Transverse colon (tissue), 4 donors: ENCODE data around the gene CPLX1. TPM values are rescaled to one million over a fixed set of nuclear protein-coding genes. Genes with fewer than 3 reads are reported as not detected.

Source experiments
- DNase-seq: peaks from one replicate; pipeline ENCODE4 v3.0.0-alpha.2; 2019
- H3K27ac ChIP-seq, 4 donors: fragments of 200-600 bp; sonication (generic); 2 replicates each; pipeline ENCODE4 v1.5.1; 2016 to 2018; ENCODE audit warnings: inconsistent platforms in 4 of 4
- H3K27me3 ChIP-seq: fragments of 200-600 bp; sonication (generic); 2 replicates; pipeline ENCODE4 v1.5.1; 2017; ENCODE audit warnings: inconsistent platforms
- H3K36me3 ChIP-seq, 4 donors: fragments of 200-600 bp; sonication (generic); 2 replicates each; pipeline ENCODE4 v1.5.1; 2017 to 2019; ENCODE audit warnings: inconsistent platforms in 4 of 4
- H3K4me1 ChIP-seq, 4 donors: fragments of 200-600 bp; sonication (generic); 2 replicates each; pipeline ENCODE4 v1.5.1; 2017 to 2020; ENCODE audit warnings: inconsistent platforms in 4 of 4
- H3K4me3 ChIP-seq, 4 donors: fragments of 200-600 bp; sonication (generic); 1 replicate in 1 of 4; 2 replicates in 3 of 4; pipeline versions ENCODE4 v1.5.1 to v1.6.1; 2017 to 2019; ENCODE audit warnings: inconsistent platforms in 4 of 4
- H3K9me3 ChIP-seq, 2 donors: fragments of 200-600 bp; sonication (generic); 2 replicates each; pipeline ENCODE4 v1.5.1; 2017 to 2019; ENCODE audit warnings: inconsistent platforms in 2 of 2
- CTCF ChIP-seq, 5 experiments: fragments of 200-600 bp in 3 of 5; fragments of 450-650 bp in 2 of 5; sonication (generic) in 3 of 5; IDR thresholded peaks; 1 replicate in 2 of 5; 2 replicates in 3 of 5; pipeline ENCODE4 v1.5.1; 2016 to 2017; ENCODE audit warnings: antibody characterized with exemption in 5 of 5, inconsistent platforms in 3 of 5, mild to moderate bottlenecking in 2 of 5, moderate library complexity in 1 of 5
- EP300 ChIP-seq: sonication (generic); formaldehyde crosslinking; IDR thresholded peaks from one replicate; pipeline ENCODE4 v1.6.1; 2017; ENCODE audit warnings: antibody characterized with exemption, low read depth
- POLR2A ChIP-seq: fragments of 450-650 bp; IDR thresholded peaks from one replicate; pipeline ENCODE4 v1.6.1; 2016; ENCODE audit warnings: antibody characterized with exemption, mild to moderate bottlenecking, moderate library complexity
- POLR2AphosphoS5 ChIP-seq, 3 donors: sonication (generic); formaldehyde crosslinking; IDR thresholded peaks; one replicate each; pipeline ENCODE4 v1.6.1; 2016; ENCODE audit warnings: antibody characterized with exemption in 3 of 3
- WGBS, 2 donors: methylation state at CpG; one replicate each; pipeline ENCODE4 v1.1.5; 2018; ENCODE audit warnings: low coverage in 1 of 2; 5-methylcytosine and 5-hydroxymethylcytosine counted together
- in situ Hi-C, 4 donors: fragments of 200-750 bp; cut with MboI; loops; one replicate each; pipeline versions ENCODE4 v1.15.0 to v1.15.1; 2017; ENCODE audit warnings: low sequenced_read_pairs in 3 of 4, low pct_ligation_motif_present in 1 of 4, low pct_unique_long_range_greater_than_20kb in 1 of 4
- intact Hi-C: fragments of 100-400 bp; cut with DNase I; formaldehyde crosslinking; loops from one replicate; pipeline ENCODE4 v1.15.1; 2023; ENCODE audit warnings: low total_unique reads
- total RNA-seq, 4 donors: library from RNA; depleted of rRNA; stranded (reverse); fragments of >200 nt; gene quantifications; one replicate each; pipeline ENCODE4 v1.1.0, GENCODE V29; 2016

The CPLX1 gene
- total RNA-seq, 4 donors from 2014 or later = 0.32 to 3.7 (median 0.41) TPM; not detected in 1

- peak overlapping the region in 3 of 4 donors; percentile 3 to 56 (median 14) for H3K27ac ChIP-seq
- 18% methylated on average over 12 of the region's 72 CpGs; no CpG with 5 or more reads in 1 of the 2 donors for WGBS, 2 donors
- peaks cover 40% of the 10 kb centered on the region for H3K27me3 ChIP-seq
- no peak for TF ChIP-seq POLR2AphosphoS5 (IDR thresholded peaks at IDR 0.05)
- no peak for TF ChIP-seq POLR2A
- no peak for TF ChIP-seq EP300
- TF ChIP-seq CTCF (IDR thresholded peaks at IDR 0.05) = no peak
- H3K4me1 ChIP-seq = peaks cover 13 to 48% (median 39%) of the 10 kb centered on the region in 4 donors
- DNase-seq = no peak
- in situ Hi-C loops (no loop called here), intact Hi-C loops (no loop called here)
- no peaks in the 10 kb centered on the region for H3K36me3 ChIP-seq
- H3K9me3 ChIP-seq = no peaks in the 10 kb centered on the region
- peak overlapping the region in 3 of 4 donors; percentile 15 to 32 (median 28) for H3K4me3 ChIP-seq
Measured at GRCh38 chr4:786074-786741, 39.7 kb downstream of the CPLX1 start.

GRCh38 chr4:785332-786073, 40.4 kb downstream of the CPLX1 start:
- Histone ChIP-seq H3K9me3 (no peaks in the 10 kb centered on the region), H3K36me3 (no peaks in the 10 kb centered on the region), H3K27ac (peak overlapping the region in 1 of 4 donors; percentile 56), H3K4me1 (peaks cover 13 to 53% (median 42%) of the 10 kb centered on the region in 4 donors), H3K4me3 (peak overlapping the region in 2 of 4 donors; percentile 28 to 32), H3K27me3 (peaks cover 38% of the 10 kb centered on the region)
- DNase-seq = no peak
- in situ Hi-C loops = no loop called here
- TF ChIP-seq EP300 = no peak
- no peak for TF ChIP-seq CTCF (IDR thresholded peaks at IDR 0.05)
- no peak for TF ChIP-seq POLR2AphosphoS5 (IDR thresholded peaks at IDR 0.05)
- TF ChIP-seq POLR2A = no peak
- WGBS, 2 donors = 27 to 34% methylated on average over 7 to 49 of the region's 57 CpGs
- intact Hi-C loops = no loop called here

- no peak for DNase-seq
- H3K27me3 ChIP-seq = peaks cover 38% of the 10 kb centered on the region
- intact Hi-C loops (no loop called here), in situ Hi-C loops (no loop called here)
- no peaks in the 10 kb centered on the region for H3K9me3 ChIP-seq
- no peak for TF ChIP-seq EP300
- no peak for TF ChIP-seq POLR2A
- TF ChIP-seq POLR2AphosphoS5 (IDR thresholded peaks at IDR 0.05) = no peak
- no peak for TF ChIP-seq CTCF (IDR thresholded peaks at IDR 0.05)
- H3K4me1 ChIP-seq = peaks cover 21 to 58% (median 49%) of the 10 kb centered on the region in 4 donors
- no peaks in the 10 kb centered on the region for H3K36me3 ChIP-seq
- WGBS, 2 donors = 53 to 74% methylated on average over 42 to 56 of the region's 57 CpGs
- no peak overlapping the region for H3K4me3 ChIP-seq
- H3K27ac ChIP-seq = no peak overlapping the region
Measured at GRCh38 chr4:784401-785331, 41.3 kb downstream of the CPLX1 start.
